HL-60 (cell line): ENCODE measurements around the gene ARPC1B.

ENCODE experiments used
- CTCF ChIP-seq: IDR thresholded peaks from one replicate; pipeline ENCODE4 v1.5.1; 2011; ENCODE audit warnings: low read length, control low read depth, inconsistent platforms; ENCODE audit not compliant: insufficient read depth
- POLR2AphosphoS5 ChIP-seq: IDR thresholded peaks from 2 replicates; pipeline ENCODE4 v1.6.1; 2012; ENCODE audit warnings: low read depth
- REST ChIP-seq: IDR thresholded peaks from 2 replicates; pipeline ENCODE4 v1.6.1; 2012; ENCODE audit warnings: low read depth; ENCODE audit not compliant: insufficient replicate concordance

DNA sequence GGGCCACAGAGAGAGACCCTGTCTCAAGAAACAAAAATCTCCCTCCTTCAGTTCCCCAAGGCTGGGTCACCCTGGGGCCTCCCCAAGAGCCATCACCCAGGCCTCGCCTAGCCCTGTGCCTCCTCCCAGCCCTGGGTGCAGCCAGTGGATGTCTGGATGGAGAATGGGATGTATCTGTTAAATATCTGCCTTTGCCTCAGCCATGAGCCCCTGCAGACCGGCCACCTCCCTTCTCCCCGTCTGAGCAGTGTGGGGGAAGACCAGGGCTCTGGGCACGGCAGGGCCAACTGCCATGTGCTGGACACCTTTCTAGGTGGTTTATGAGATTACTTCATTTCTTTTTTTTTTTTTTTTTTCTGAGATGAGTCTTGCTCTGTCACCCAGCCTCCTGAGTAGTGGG is 10.0 kb downstream of the ARPC1B start:
- TF ChIP-seq POLR2AphosphoS5 (peak; percentile 29; the same call in 1 of the 2 replicates), CTCF (no peak), REST (no peak)
